H9 (cell line): ENCODE measurements around the gene NOS3. TPM values are rescaled to one million over a fixed set of nuclear protein-coding genes. Genes with fewer than 3 reads are reported as not detected.

Source experiments
- DNase-seq: peaks from one replicate; pipeline ENCODE4 v3.0.0-alpha.2; 2017
- H2AFZ ChIP-seq: one replicate; pipeline ENCODE4 v1.6.1; 2013; ENCODE audit warnings: mild to moderate bottlenecking, low read length, control low read depth, moderate library complexity
- H2AK5ac ChIP-seq: 2 replicates; pipeline ENCODE4 v1.6.1; 2013; ENCODE audit warnings: low read length, control low read depth, mixed read lengths; ENCODE audit not compliant: insufficient read length
- H2BK120ac ChIP-seq: one replicate; pipeline ENCODE4 v1.6.1; 2013; ENCODE audit warnings: low read depth, mild to moderate bottlenecking, low read length, control low read depth, inconsistent platforms; ENCODE audit not compliant: poor library complexity, severe bottlenecking
- H2BK12ac ChIP-seq: 2 replicates; pipeline ENCODE4 v1.6.1; 2013; ENCODE audit warnings: low read length, control low read depth, mixed read lengths, low read depth; ENCODE audit not compliant: insufficient read length
- H2BK15ac ChIP-seq: 2 replicates; pipeline ENCODE4 v1.6.1; 2013; ENCODE audit warnings: low read depth, low read length, control low read depth
- H2BK20ac ChIP-seq: one replicate; pipeline ENCODE4 v1.6.1; 2013; ENCODE audit warnings: low read depth, mild to moderate bottlenecking, low read length, control low read depth, inconsistent platforms; ENCODE audit not compliant: poor library complexity, severe bottlenecking
- H2BK5ac ChIP-seq: 2 replicates; pipeline ENCODE4 v1.6.1; 2013; ENCODE audit warnings: low read length, control low read depth, mixed read lengths; ENCODE audit not compliant: insufficient read length
- H3K14ac ChIP-seq: 2 replicates; pipeline ENCODE4 v1.6.1; 2013; ENCODE audit warnings: low read length, control low read depth; ENCODE audit not compliant: insufficient read depth
- H3K18ac ChIP-seq: 2 replicates; pipeline ENCODE4 v1.6.1; 2013; ENCODE audit warnings: low read depth, mild to moderate bottlenecking, mixed read lengths, low read length, control low read depth; ENCODE audit not compliant: insufficient read length
- H3K23ac ChIP-seq: 2 replicates; pipeline ENCODE4 v1.6.1; 2013; ENCODE audit warnings: low read length, control low read depth, mixed read lengths, low read depth; ENCODE audit not compliant: insufficient read length
- H3K23me2 ChIP-seq: 2 replicates; pipeline ENCODE4 v1.6.1; 2013; ENCODE audit warnings: low read depth, mild to moderate bottlenecking, mixed read lengths, low read length, control low read depth; ENCODE audit not compliant: insufficient read length, poor library complexity, severe bottlenecking
- H3K27ac ChIP-seq: 2 replicates; pipeline ENCODE4 v1.5.1; 2013; ENCODE audit warnings: low read length, control low read depth, mixed read lengths, low read depth; ENCODE audit not compliant: insufficient read length
- H3K27me3 ChIP-seq: 2 replicates; pipeline ENCODE4 v1.6.1; 2013; ENCODE audit warnings: low read length, control low read depth, inconsistent platforms; ENCODE audit not compliant: insufficient read depth
- H3K4ac ChIP-seq: 2 replicates; pipeline ENCODE4 v1.6.1; 2013; ENCODE audit warnings: low read depth, mild to moderate bottlenecking, control low read depth, inconsistent platforms, low read length, moderate library complexity
- H3K4me1 ChIP-seq: 2 replicates; pipeline ENCODE4 v1.6.1; 2013; ENCODE audit warnings: low read length, control low read depth, inconsistent platforms; ENCODE audit not compliant: insufficient read depth
- H3K4me2 ChIP-seq: 2 replicates; pipeline ENCODE4 v1.6.1; 2013; ENCODE audit warnings: low read length, control low read depth, mixed read lengths; ENCODE audit not compliant: insufficient read length, insufficient read depth
- H3K56ac ChIP-seq: 2 replicates; pipeline ENCODE4 v1.6.1; 2013; ENCODE audit warnings: low read depth, mild to moderate bottlenecking, mixed read lengths, low read length, control low read depth; ENCODE audit not compliant: insufficient read length
- H3K79me1 ChIP-seq: 2 replicates; pipeline ENCODE4 v1.6.1; 2013; ENCODE audit warnings: low read depth, mild to moderate bottlenecking, moderate library complexity, low read length, control low read depth, inconsistent platforms; ENCODE audit not compliant: insufficient read depth, poor library complexity, severe bottlenecking
- H3K79me2 ChIP-seq: 2 replicates; pipeline ENCODE4 v1.6.1; 2013; ENCODE audit warnings: low read length, control low read depth, inconsistent platforms; ENCODE audit not compliant: insufficient read depth
- H3K9ac ChIP-seq: 2 replicates; pipeline ENCODE4 v1.6.1; 2013; ENCODE audit warnings: low read length, control low read depth, mixed read lengths; ENCODE audit not compliant: insufficient read length; ENCODE audit errors: extremely low read depth
- H3K9me3 ChIP-seq: one replicate; pipeline ENCODE4 v1.6.1; 2013; ENCODE audit warnings: low read depth, low read length, inconsistent platforms; ENCODE audit not compliant: control insufficient read depth
- H3T11ph ChIP-seq: one replicate; pipeline ENCODE4 v1.6.1; 2013; ENCODE audit warnings: mild to moderate bottlenecking, low read length, control low read depth, inconsistent platforms
- H4K20me1 ChIP-seq: one replicate; pipeline ENCODE4 v1.6.1; 2013; ENCODE audit not compliant: control insufficient read depth, insufficient read length, insufficient read depth
- H4K5ac ChIP-seq: 2 replicates; pipeline ENCODE4 v1.6.1; 2013; ENCODE audit warnings: low read depth, mild to moderate bottlenecking, mixed read lengths, low read length, control low read depth; ENCODE audit not compliant: insufficient read length
- H4K8ac ChIP-seq: replicated peaks from 2 replicates; pipeline ENCODE4 v1.6.1; 2013; ENCODE audit warnings: low read length, control low read depth, mixed read lengths, low read depth; ENCODE audit not compliant: insufficient read length
- H4K91ac ChIP-seq: 2 replicates; pipeline ENCODE4 v1.6.1; 2013; ENCODE audit warnings: low read depth, mild to moderate bottlenecking, moderate library complexity, mixed read lengths, low read length, control low read depth; ENCODE audit not compliant: insufficient read length
- H3K27ac Mint-ChIP-seq, 3 experiments: 2 replicates in 2 of 3; 3 replicates in 1 of 3; pipeline ENCODE4 v1.8.0; 2020 to 2021; ENCODE audit warnings: mixed read lengths in 3 of 3, mild to moderate bottlenecking in 1 of 3, moderate library complexity in 1 of 3
- H3K27me3 Mint-ChIP-seq: 2 replicates; pipeline ENCODE4 v1.8.0; 2021; ENCODE audit warnings: low read depth, mild to moderate bottlenecking, moderate library complexity, mixed read lengths
- H3K36me3 Mint-ChIP-seq, 3 experiments: 2 replicates in 2 of 3; 3 replicates in 1 of 3; pipeline ENCODE4 v1.8.0; 2020 to 2021; ENCODE audit warnings: low read depth in 3 of 3, mixed read lengths in 3 of 3; ENCODE audit not compliant: insufficient read depth in 1 of 3
- H3K4me1 Mint-ChIP-seq, 2 experiments: 2 replicates each; pipeline ENCODE4 v1.8.0; 2020; ENCODE audit warnings: mixed read lengths in 2 of 2
- H3K4me3 Mint-ChIP-seq, 2 experiments: 2 replicates in 1 of 2; 3 replicates in 1 of 2; pipeline ENCODE4 v1.8.0; 2020 to 2021; ENCODE audit warnings: mild to moderate bottlenecking in 2 of 2, mixed read lengths in 2 of 2, moderate library complexity in 1 of 2
- H3K9me3 Mint-ChIP-seq, 2 experiments: 2 replicates in 1 of 2; 3 replicates in 1 of 2; pipeline ENCODE4 v1.8.0; 2020; ENCODE audit warnings: mild to moderate bottlenecking in 2 of 2, mixed read lengths in 2 of 2, moderate library complexity in 1 of 2
- CTCF ChIP-seq: fragments of 200-600 bp; sonication (generic); conservative IDR thresholded peaks from 3 replicates; pipeline ENCODE4 v1.8.0; 2021; ENCODE audit warnings: antibody characterized with exemption, mild to moderate bottlenecking
- WGBS: extraction: QIAGEN DNeasy Blood & Tissue Kit; methylation state at CpG from one replicate; pipeline ENCODE4 v1.1.7; 2013; ENCODE audit warnings: missing lambda C conversion rate, low lambda C conversion rate, mixed read lengths; ENCODE audit not compliant: insufficient read length; ENCODE audit errors: extremely low coverage; 5-methylcytosine and 5-hydroxymethylcytosine counted together
- total RNA-seq: library from RNA; stranded (reverse); gene quantifications from 2 replicates; pipeline ENCODE4 v1.2.1, GENCODE V29; 2021

Gene NOS3
- total RNA-seq, 1 experiment from 2014 or later = 4.5 TPM

GRCh38 chr7:151063212-151063561 is 72.4 kb downstream of the NOS3 start:
- H3K27me3 Mint-ChIP-seq = no peaks in the 10 kb centered on the region
- Histone ChIP-seq H3K14ac (no peak overlapping the region), H3K9ac (no peak overlapping the region), H4K20me1 (no peaks in the 10 kb centered on the region), H3K56ac (no peak overlapping the region), H3K23me2 (peaks cover 30% of the 10 kb centered on the region), H3K18ac (no peak overlapping the region), H3K79me2 (no peaks in the 10 kb centered on the region), H2BK5ac (no peak overlapping the region), H2AK5ac (no peak overlapping the region), H3K9me3 (no peaks in the 10 kb centered on the region), H3T11ph (no peak overlapping the region), H2BK15ac (no peak overlapping the region), H4K8ac (no peak overlapping the region), H2BK120ac (no peak overlapping the region), H3K27ac (no peak overlapping the region), H2BK20ac (no peak overlapping the region), H3K79me1 (no peaks in the 10 kb centered on the region), H3K4me1 (peaks cover 8% of the 10 kb centered on the region), H3K27me3 (no peaks in the 10 kb centered on the region; the same call in 1 of the 2 replicates), H2BK12ac (no peak overlapping the region), H3K23ac (no peak overlapping the region), H3K4ac (no peak overlapping the region), H4K91ac (no peak overlapping the region), H3K4me2 (peak overlapping the region; percentile 58), H4K5ac (no peak overlapping the region), H2AFZ (no peak overlapping the region)
- no peak for TF ChIP-seq CTCF
- no peaks in the 10 kb centered on the region; a peak in 1 of 5 replicates for H3K9me3 Mint-ChIP-seq
- peak overlapping the region; percentile 67 to 78 for H3K4me3 Mint-ChIP-seq
- H3K4me1 Mint-ChIP-seq = peaks cover 36 to 44% of the 10 kb centered on the region in 2 experiments
- peaks cover 21 to 36% (median 32%) of the 10 kb centered on the region in 3 experiments; a peak in 6 of 7 replicates for H3K36me3 Mint-ChIP-seq
- DNase-seq = no peak
- no CpG with 5 or more reads among the region's 11 CpGs for WGBS
- H3K27ac Mint-ChIP-seq = peak overlapping the region in 1 of 3 experiments; percentile 52; a peak in 1 of 7 replicates

Other genes with a start within 250 kb of the NOS3 start
- gene TMEM176B, start 190.7 kb upstream of the NOS3 start, total RNA-seq = 0.26 and 0.85 TPM in 2 replicates
- gene TMEM176A, start 190.2 kb upstream of the NOS3 start, total RNA-seq = not detected in 2 replicates
- 0.11 and 0.28 TPM in 2 replicates for gene AOC1, start 138.5 kb upstream of the NOS3 start, total RNA-seq
- gene KCNH2, start 12.7 kb upstream of the NOS3 start, total RNA-seq = 4.3 and 4.5 TPM in 2 replicates
- 1.5 and 2.0 TPM in 2 replicates for gene ATG9B, start 33.5 kb downstream of the NOS3 start, total RNA-seq
- gene ABCB8, start 37.4 kb downstream of the NOS3 start, total RNA-seq = 22.1 and 23.9 TPM in 2 replicates
- gene ASIC3, start 57.5 kb downstream of the NOS3 start, total RNA-seq = 1.7 and 2.3 TPM in 2 replicates
- 16.3 and 19.9 TPM in 2 replicates for gene CDK5, start 66.9 kb downstream of the NOS3 start, total RNA-seq
- 136 and 138 TPM in 2 replicates for gene SLC4A2, start 68.6 kb downstream of the NOS3 start, total RNA-seq
- 57.8 and 59.5 TPM in 2 replicates for gene FASTK, start 89.8 kb downstream of the NOS3 start, total RNA-seq
- gene TMUB1, start 92.5 kb downstream of the NOS3 start, total RNA-seq = 45.4 and 53.6 TPM in 2 replicates
- gene AGAP3, start 95.5 kb downstream of the NOS3 start, total RNA-seq = 97.7 and 99.6 TPM in 2 replicates
- gene GBX1, start 176.7 kb downstream of the NOS3 start, total RNA-seq = not detected in 2 replicates
- not detected in 2 replicates for gene ASB10, start 196.2 kb downstream of the NOS3 start, total RNA-seq
- gene H2BK1, start 219.5 kb downstream of the NOS3 start, total RNA-seq = 0.97 TPM in 1 of 2 replicates, not detected in the other
- gene ABCF2, start 236.2 kb downstream of the NOS3 start, total RNA-seq = 70.1 and 70.5 TPM in 2 replicates
- 25.7 and 28.1 TPM in 2 replicates for gene CHPF2, start 241.5 kb downstream of the NOS3 start, total RNA-seq